Embryonic facial prominence (tissue), 1 donor: Measurements from ENCODE around the gene LMBRD2.
"Not testable (repeated sequence)": the region's sequence is repeated elsewhere in the genome, so short reads cannot be mapped to it uniquely, and the experiment has no call there.

Experiments
- DNase-seq: peaks from one replicate; pipeline ENCODE4 v3.0.0-alpha.2; 2016; ENCODE audit errors: extremely low spot score

The LMBRD2 gene

DNA sequence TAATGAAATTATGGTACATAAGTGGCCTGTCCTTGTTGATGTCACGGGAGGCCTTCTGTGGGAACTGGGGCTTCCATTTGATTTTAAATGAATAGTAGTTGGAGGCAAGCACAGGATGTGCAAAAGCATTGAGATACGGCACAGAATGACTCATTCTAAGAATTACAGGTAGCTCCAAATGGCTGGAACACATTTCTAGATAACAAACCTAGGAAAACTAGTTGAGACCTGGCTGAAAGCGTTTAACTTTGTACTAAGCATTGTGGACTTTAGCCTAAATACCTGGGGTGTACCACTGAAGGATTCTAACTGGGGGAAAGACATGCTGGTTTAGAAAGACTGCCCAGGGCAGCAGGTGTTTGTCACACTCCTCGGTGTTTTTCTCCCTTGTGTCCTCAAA, 9.7 kb upstream of the LMBRD2 start:
- no peak for DNase-seq

- no peak for DNase-seq
Observed at GRCh38 chr5:36160617-36161016, 8.9 kb upstream of the LMBRD2 start.

DNA sequence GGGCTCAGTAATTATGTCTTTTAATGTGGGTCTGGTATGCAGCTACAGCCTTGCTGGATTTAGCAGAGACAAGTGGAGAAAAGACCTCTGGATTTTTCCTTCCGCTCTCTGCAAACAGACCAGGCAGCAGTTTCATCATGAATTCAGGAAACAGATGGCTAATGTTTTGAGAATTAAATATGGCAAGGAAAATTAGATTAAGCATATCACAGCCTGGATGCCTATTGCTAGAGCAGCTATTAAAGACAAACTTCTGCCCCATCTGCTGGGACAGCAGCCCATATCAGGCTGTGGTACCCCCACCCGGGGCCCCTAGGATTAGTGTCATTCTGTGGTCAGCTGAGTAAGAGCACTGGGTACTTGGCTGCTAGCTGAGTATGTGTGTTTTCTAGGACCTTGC, 6.5 kb upstream of the LMBRD2 start:
- no peak for DNase-seq

GRCh38 chr5:36156619-36157018, 4.9 kb upstream of the LMBRD2 start:
- no peak for DNase-seq

DNA sequence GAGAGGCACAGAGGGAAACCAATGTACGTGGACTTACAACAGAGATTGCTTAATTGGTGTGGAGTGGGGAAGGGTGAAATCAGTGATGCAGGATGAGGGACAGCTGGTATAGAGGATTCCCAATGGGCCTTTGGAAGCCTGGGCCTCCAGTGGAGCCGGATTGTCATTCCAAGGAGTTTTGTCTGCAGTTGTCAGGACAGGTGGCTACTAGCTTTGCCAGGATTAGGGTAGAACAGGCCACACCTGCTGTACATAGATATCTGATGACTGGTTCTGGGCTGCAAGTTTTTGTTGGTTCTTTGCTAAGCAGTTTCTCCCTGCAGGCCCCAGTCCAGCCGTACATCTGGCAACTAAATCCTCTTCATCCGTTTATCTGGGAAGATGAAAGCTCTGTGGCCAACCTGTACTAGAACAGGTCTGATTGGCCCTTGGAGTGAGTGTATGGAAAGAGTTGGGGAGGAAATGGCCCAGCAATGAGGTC, 4.5 kb upstream of the LMBRD2 start:
- DNase-seq: no peak

- DNase-seq: no peak
Observed at GRCh38 chr5:36155291-36155690, 3.6 kb upstream of the LMBRD2 start.

- DNase-seq: no peak
Observed at GRCh38 chr5:36153726-36154125, 2.0 kb upstream of the LMBRD2 start.

GRCh38 chr5:36153298-36153677, 1.6 kb upstream of the LMBRD2 start:
- DNase-seq: no peak

- DNase-seq: no peak
Observed at GRCh38 chr5:36152324-36153297, 924 bp upstream of the LMBRD2 start.

DNA sequence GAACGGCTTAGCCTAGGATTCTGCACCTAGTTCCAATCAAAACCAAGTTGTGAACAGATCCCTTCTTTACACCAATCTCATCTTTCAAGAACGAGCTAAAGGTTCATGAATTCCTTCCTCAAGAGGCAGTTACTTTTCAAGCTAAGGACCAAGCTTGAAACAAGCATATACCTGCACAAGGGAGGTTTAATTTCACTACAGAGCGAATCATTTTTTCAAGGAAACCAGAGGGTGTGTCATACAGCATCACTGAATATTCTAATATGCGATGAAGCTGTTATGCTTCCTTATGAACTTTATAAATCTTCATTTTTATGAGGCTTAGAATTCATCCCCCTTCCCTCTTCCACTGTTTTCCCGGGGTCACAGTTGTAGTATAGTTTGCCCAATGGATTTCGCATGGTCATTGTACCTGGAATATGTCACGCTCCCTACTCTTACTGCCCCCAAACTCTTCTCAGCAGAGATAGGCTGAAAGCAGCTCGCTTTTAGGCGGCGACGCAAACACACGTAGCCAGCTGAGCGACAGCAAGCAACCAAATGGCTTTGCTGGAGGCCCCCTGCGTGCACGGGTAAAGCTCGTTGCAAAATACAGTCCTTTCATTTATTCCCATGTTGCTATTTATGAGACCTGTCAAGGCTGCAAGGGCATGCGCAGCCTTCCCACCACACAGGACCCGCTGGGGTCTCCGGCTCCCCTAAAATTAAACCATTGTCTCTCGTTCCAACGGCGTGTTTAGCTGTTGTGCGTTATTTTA, 832 bp downstream of the LMBRD2 start:
- DNase-seq: no peak

- no peak for DNase-seq
Observed at GRCh38 chr5:36147681-36148080, 4.0 kb downstream of the LMBRD2 start.

- DNase-seq: no peak
Observed at GRCh38 chr5:36146390-36146789, 5.3 kb downstream of the LMBRD2 start.

- DNase-seq: no peak
Observed at GRCh38 chr5:36145311-36145710, 6.4 kb downstream of the LMBRD2 start.

DNA sequence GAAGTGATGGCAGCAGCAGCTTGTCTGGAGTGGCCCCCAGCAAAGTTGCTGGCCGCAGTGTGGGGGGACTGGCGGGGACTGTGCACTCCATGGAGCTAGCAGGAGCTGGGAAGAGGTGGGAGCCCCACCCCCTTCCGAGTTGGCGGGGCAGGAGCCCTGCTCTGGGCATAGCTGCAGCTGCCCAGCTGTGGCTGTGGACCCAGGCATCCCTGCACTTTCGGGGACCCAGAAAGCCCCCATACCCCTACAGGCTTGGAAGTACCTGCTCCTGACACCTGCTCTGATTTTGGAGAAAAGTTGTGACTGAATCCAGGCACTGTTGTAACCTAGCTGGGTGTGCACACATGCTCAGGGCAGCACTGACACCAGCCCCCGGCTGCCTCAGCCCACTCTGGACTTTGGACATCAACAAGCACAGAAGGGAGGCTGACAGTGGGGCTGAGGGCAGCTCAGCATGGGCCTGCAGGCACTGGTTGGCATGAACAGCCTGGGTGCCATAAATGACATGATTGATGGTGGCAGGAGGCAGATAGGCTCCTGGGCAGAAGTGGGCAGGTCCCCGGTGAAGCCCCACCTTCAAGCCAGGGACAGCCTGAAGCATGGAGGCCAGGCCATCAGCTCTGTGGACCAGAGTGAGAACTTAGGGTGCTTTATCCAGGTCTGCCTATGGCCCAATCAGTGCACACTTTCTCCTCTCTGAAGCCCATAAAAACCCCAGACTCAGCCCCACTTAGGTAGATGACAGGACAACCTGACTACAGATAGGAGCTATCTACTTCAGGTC, 12.6 kb downstream of the LMBRD2 start:
- DNase-seq: no peak

DNA sequence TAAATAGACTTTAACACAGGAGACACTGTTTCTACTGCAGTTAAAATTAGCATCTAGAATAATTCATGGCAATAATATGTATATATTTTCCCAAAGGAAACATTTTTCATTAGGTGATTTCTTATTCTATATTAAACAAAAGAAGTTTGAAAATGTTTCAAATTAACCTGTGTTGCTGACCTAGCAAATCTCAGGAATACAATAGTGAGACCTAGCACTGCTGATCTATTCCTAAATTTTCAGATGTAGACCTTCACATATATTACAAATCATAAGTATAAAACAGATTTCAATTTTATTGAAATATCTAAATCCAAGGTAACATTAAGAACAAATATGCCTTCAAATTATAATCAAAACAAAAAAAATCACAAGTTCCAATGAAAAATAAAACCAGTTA, 15.1 kb downstream of the LMBRD2 start:
- DNase-seq: no peak

DNA sequence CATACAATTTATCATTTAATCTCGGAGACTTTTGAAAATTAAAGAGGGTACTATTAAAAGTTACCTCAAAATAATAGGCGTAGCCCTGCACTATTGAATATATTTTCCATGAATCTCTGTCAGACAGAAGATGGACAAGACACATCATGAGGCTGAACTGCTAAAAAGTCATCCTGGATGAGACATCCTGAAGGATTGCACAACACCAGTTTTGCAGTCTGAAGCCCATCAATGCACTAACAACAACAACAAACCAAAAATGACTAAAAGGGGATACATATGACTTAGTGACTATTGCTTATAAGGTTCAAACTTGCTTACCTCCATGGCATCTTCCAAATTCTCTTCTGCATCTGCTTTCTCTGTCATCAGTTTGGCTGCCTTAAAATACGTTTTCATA, 15.7 kb downstream of the LMBRD2 start:
- no peak for DNase-seq

GRCh38 chr5:36133009-36133408, 18.7 kb downstream of the LMBRD2 start:
- DNase-seq: not testable (repeated sequence)

- DNase-seq: not testable (repeated sequence)
Observed at GRCh38 chr5:36129666-36130065, 22.0 kb downstream of the LMBRD2 start.

DNA sequence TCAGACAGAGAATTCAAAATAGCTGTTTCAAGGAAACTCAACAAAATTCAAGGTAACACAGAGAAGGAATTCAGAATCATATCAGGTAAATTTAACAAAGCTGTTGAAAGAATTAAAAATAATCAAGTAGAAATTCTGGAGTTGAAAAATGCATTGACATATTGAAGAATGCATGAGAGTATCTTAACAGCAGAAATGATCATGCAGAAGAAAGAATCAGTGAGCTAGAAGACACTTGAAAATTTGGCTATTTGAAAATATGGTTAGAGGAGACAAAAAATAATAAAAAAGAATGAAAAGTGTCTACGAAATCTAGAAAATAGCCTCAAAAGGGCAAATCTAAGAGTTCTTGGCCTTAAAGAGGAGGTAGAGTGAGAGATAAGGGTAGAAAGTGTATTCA, 22.9 kb downstream of the LMBRD2 start:
- DNase-seq: no peak

DNA sequence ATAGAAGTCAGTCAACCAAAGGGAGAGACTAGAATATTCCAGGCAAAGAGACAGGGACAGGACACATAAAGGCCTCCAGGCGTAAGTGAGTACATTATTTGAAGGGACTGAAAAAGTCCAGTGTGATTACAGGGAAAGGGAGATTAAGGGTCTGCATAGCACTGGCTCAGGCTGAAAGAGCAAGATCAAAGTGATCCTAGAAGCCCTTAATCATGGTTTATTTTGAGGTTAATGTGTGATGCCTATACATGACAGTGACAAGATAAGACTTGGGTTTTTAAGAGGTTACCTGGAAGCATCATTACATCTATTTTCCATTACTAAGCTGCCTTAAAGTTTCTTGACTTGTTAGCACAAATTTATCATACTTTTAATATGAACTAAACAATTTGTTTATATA, 25.8 kb downstream of the LMBRD2 start:
- DNase-seq: no peak

GRCh38 chr5:36111238-36111637, 40.4 kb downstream of the LMBRD2 start:
- no peak for DNase-seq
